Prostate gland (tissue), 2 donors: Measurements from ENCODE around the gene COMT. TPM values are rescaled to one million over a fixed set of nuclear protein-coding genes. Genes with fewer than 3 reads are reported as not detected.

ENCODE experiments used
- DNase-seq: peaks from one replicate; pipeline ENCODE4 v3.0.0-alpha.2; 2019; ENCODE audit warnings: low spot score
- H3K27ac ChIP-seq, 2 donors: fragments of 200-600 bp; sonication (generic); 2 replicates each; pipeline ENCODE4 v1.5.1; 2017 to 2019
- H3K27me3 ChIP-seq: fragments of 200-600 bp; sonication (generic); replicated peaks from 2 replicates; pipeline ENCODE4 v1.5.1; 2019; ENCODE audit not compliant: insufficient read depth
- H3K36me3 ChIP-seq, 2 donors: fragments of 200-600 bp; sonication (generic); 1 replicate in 1 of 2; 2 replicates in 1 of 2; pipeline versions ENCODE4 v1.5.1 to v1.8.1; 2017 to 2019
- H3K4me1 ChIP-seq: fragments of 200-600 bp; sonication (generic); replicated peaks from 2 replicates; pipeline ENCODE4 v1.5.1; 2019
- H3K4me3 ChIP-seq, 2 donors: fragments of 200-600 bp; sonication (generic); 2 replicates each; pipeline ENCODE4 v1.5.1; 2017 to 2019
- H3K9me3 ChIP-seq: fragments of 200-600 bp; sonication (generic); 2 replicates; pipeline ENCODE4 v1.5.1; 2017
- POLR2A ChIP-seq: fragments of 450-650 bp; IDR thresholded peaks from one replicate; pipeline ENCODE4 v1.6.1; 2016; ENCODE audit warnings: antibody characterized with exemption, mild to moderate bottlenecking
- POLR2AphosphoS5 ChIP-seq: sonication (generic); formaldehyde crosslinking; IDR thresholded peaks from one replicate; pipeline ENCODE4 v1.6.1; 2017; ENCODE audit warnings: antibody characterized with exemption
- WGBS: methylation state at CpG from one replicate; pipeline ENCODE4 v1.1.5; 2018; 5-methylcytosine and 5-hydroxymethylcytosine counted together
- intact Hi-C: fragments of 100-400 bp; cut with DNase I; formaldehyde crosslinking; loops from one replicate; pipeline ENCODE4 v1.14.2; 2022
- total RNA-seq, 2 donors: library from RNA; depleted of rRNA; stranded (reverse); fragments of >200 nt; gene quantifications; one replicate each; pipeline ENCODE4 v1.1.0, GENCODE V29; 2016
- TF ChIP-seq, protein P1 (sequence below), 4 experiments: fragments of 200-600 bp in 2 of 4; fragments of 450-650 bp in 2 of 4; sonication (generic) in 2 of 4; IDR thresholded peaks; 1 replicate in 3 of 4; 2 replicates in 1 of 4; pipeline ENCODE4 v1.5.1; 2016 to 2019; ENCODE audit warnings: antibody characterized with exemption in 4 of 4, mild to moderate bottlenecking in 2 of 4, moderate library complexity in 2 of 4

Gene COMT
- total RNA-seq, 2 donors from 2014 or later: 456 to 513 TPM

- TF ChIP-seq POLR2AphosphoS5 (no peak), POLR2A (no peak)
- TF ChIP-seq, protein P1, sequence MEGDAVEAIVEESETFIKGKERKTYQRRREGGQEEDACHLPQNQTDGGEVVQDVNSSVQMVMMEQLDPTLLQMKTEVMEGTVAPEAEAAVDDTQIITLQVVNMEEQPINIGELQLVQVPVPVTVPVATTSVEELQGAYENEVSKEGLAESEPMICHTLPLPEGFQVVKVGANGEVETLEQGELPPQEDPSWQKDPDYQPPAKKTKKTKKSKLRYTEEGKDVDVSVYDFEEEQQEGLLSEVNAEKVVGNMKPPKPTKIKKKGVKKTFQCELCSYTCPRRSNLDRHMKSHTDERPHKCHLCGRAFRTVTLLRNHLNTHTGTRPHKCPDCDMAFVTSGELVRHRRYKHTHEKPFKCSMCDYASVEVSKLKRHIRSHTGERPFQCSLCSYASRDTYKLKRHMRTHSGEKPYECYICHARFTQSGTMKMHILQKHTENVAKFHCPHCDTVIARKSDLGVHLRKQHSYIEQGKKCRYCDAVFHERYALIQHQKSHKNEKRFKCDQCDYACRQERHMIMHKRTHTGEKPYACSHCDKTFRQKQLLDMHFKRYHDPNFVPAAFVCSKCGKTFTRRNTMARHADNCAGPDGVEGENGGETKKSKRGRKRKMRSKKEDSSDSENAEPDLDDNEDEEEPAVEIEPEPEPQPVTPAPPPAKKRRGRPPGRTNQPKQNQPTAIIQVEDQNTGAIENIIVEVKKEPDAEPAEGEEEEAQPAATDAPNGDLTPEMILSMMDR (IDR thresholded peaks at IDR 0.05): no peak
- H3K36me3 ChIP-seq: no peaks in the 10 kb centered on the region
- H3K4me3 ChIP-seq: no peak overlapping the region
- H3K9me3 ChIP-seq: no peaks in the 10 kb centered on the region
- H3K27ac ChIP-seq: no peak overlapping the region
- WGBS: 68% methylated on average over 3 of the region's 5 CpGs
- DNase-seq: no peak
- no peaks in the 10 kb centered on the region for H3K4me1 ChIP-seq
- intact Hi-C loops: no loop called here
- H3K27me3 ChIP-seq: no peaks in the 10 kb centered on the region
Observed at GRCh38 chr22:20014526-20015186, 73.1 kb downstream of the COMT start.

GRCh38 chr22:20015187-20015625 is 73.6 kb downstream of the COMT start:
- no peak for DNase-seq
- intact Hi-C loops: no loop called here
- TF ChIP-seq POLR2A: no peak
- TF ChIP-seq, protein P1 (IDR thresholded peaks at IDR 0.05): no peak
- no peak for TF ChIP-seq POLR2AphosphoS5
- no peaks in the 10 kb centered on the region for H3K4me1 ChIP-seq
- H3K4me3 ChIP-seq: no peak overlapping the region
- no peaks in the 10 kb centered on the region for H3K9me3 ChIP-seq
- H3K27me3 ChIP-seq: no peaks in the 10 kb centered on the region
- WGBS: 98% methylated on average over 10 of the region's 10 CpGs
- no peak overlapping the region for H3K27ac ChIP-seq
- H3K36me3 ChIP-seq: no peaks in the 10 kb centered on the region

- H3K36me3 ChIP-seq: no peaks in the 10 kb centered on the region
- intact Hi-C loops: no loop called here
- H3K27me3 ChIP-seq: no peaks in the 10 kb centered on the region
- no peaks in the 10 kb centered on the region for H3K4me1 ChIP-seq
- WGBS: 4% methylated on average over 64 of the region's 101 CpGs
- no peaks in the 10 kb centered on the region for H3K9me3 ChIP-seq
- TF ChIP-seq, protein P1 (IDR thresholded peaks at IDR 0.05): no peak
- TF ChIP-seq POLR2A: no peak
- TF ChIP-seq POLR2AphosphoS5: no peak
- DNase-seq: no peak
- peak overlapping the region in 1 of 2 donors; percentile 30 for H3K27ac ChIP-seq
- H3K4me3 ChIP-seq: peak overlapping the region; percentile 58 to 83
Observed at GRCh38 chr22:20015971-20016733, 74.6 kb downstream of the COMT start.

DNA sequence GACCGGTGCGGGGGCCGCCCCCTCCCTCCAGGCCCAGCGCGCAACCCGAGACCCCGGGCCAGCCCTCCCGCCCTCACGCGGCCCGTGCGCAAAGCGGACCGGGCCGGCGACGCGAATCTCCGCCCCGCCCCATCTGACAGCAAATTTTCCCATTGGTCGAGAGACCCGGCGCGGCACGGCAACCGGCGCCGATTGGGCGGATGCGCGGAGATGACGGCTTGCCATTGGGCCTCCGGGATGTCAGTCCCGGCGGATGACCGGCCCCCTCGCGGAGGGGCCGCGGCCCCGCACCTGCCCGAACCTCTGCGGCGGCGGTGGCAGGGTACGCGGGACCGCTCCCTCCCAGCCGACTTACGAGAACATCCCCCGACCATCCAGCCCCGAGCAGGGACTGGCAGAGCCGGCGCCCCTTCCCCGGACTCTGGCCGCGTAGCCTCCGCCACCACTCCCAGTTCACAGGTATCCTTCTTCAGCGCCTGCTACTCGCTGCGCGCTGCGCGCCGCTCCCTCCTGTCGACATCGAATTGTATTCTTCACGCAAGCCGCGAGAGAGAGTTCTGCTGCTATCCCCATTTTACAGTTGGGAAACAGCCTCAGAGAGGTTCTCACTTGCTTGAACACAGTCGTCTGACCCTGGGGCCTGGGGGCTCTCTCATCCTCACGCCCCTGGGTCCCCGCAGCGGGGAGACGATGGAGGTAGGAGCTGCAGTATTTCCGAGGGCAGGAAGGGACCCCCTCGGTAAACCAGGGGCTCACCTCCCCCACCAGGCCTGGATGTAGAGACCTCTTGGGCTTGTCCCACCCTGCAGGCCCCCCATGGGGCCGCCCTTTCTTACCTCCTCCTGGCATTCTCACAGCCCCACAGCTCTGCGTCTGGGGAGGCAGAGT is 75.4 kb downstream of the COMT start, which contains the start of gene ARVCF:
ARVCF (minus strand) TSS at position 90 of the 888 bp plus-strand sequence. CDS start 26,029 bp downstream, outside the sequence.
- H3K27ac ChIP-seq: peak within 1 kb of the TSS in 1 of 2 donors; percentile 30
- peak; percentile 93 for DNase-seq
- 3% methylated on average over 55 of the region's 79 CpGs for WGBS

More for the DNA sequence above, 75.4 kb downstream of the COMT start, which contains the start of gene ARVCF:
- peak within 1 kb of the TSS; percentile 58 to 83 for H3K4me3 ChIP-seq
- no peaks in the 10 kb centered on the region for H3K27me3 ChIP-seq
- no peaks in the 10 kb centered on the region for H3K9me3 ChIP-seq
- intact Hi-C loops: no loop called here
- TF ChIP-seq POLR2AphosphoS5 (peak; percentile 84), POLR2A (peak; percentile 30)
- TF ChIP-seq, protein P1 (IDR thresholded peaks at IDR 0.05): peak; percentile 16 to 75 (median 43)
- H3K36me3 ChIP-seq: no peaks in the 10 kb centered on the region
- H3K4me1 ChIP-seq: peaks cover 5% of the 10 kb centered on the region
